ENCODE measurements around the gene SNTB2.

Gene SNTB2

DNA sequence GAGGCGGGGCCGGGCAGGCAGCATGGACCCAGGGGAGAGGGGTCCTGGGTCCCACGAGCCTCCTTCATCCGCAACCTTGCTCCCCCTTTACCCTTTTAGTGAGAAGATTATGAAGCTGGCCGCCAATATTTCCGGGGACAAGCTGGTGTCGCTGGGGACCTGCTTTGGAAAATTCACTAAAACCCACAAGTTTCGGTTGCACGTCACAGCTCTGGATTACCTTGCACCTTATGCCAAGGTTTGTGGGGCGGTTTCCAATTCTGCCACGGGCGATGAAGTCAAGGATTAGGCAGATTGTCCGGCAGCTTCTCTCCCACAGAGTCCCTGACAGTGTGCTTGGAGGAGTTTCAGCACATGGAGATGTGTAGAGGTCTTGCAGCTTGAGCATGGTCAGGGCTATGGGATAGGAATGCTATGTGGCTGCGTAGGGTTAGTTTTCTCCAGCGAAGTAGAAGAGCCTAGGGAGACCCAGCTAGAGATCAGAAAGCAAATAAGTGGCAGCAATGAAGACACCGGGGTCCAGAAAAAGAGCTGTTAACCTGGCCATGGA, 153.2 kb downstream of the SNTB2 start:
- no peak for DNase-seq (ENCODE audit: low spot score)

DNA sequence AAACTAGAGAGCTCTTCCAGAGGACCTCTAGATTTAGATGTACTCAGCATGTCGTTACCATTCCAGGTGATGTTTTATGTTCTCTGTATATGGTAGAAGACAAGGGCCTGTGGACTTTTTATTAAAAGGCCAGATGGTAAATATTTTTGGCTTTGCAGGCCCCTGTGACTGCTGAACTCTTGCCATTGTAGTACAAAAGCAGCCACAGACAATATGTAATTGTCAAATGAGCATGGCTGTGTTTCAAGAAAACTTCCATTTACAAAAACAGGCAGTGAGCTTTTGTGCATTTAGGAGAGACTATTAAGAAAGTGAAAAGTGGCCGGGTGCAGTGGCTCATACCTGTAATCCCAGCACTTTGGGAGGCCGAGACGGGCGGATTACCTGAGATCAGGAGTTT, 157.2 kb downstream of the SNTB2 start:
- no peak for DNase-seq (ENCODE audit: low spot score)

DNA sequence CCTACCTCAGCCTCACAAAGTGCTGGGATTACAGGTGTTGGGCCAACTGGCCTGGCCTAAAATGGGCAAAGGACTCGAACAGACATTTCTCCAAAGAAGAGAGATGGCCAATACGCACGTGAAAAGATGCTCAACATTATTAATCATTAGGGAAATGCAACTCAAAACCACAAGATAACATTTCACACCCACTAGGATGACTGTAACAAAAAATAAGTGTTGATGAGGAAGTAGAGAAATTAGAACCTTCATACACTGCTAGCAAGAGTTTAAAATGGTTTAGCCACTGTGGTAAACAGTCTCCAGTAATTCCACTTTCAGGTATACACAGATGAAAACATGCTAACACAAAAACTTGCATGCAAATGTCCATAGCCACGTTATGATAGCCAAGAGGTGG, 159.0 kb downstream of the SNTB2 start:
- DNase-seq (ENCODE audit: low spot score) = no peak

DNA sequence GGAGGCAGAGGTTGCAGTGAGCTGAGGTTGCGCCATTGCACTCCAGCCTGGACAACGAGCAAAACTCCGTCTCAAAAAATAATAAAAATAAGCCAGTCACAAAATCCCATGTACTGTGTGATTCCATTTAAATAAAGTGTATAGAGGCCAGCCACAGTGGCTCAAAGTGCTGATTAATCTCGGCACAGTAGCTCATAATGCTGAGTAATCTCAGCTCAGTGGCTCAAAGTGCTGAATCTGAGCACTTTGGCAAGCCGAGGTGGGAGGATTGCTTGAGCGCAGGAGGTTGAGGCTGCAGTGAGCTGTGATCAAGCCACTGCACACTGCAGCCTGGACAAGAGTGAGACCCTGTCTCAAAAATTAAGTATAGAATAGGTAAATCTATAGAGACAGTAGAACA, 159.7 kb downstream of the SNTB2 start:
- DNase-seq (ENCODE audit: low spot score) = no peak

DNA sequence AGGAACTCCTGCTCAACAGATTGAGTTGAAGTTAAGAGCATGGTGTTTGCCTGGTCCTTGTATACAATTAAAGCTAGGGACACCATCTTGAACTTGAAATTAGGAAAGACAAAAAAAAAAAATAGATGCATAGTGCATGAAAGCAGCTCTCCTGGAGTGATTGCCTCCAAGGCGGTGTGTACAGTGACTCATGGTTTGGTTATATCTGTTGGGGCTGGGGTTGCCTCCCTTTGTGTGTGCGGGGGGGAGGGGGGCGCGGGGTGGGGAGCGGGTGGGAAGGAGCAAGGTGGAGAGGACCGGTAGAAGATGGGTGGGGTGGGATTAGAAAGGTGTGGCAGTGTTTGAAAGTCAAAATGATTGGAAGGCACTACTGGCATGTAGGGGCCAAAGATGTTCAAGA, 161.3 kb downstream of the SNTB2 start:
- no peak for DNase-seq (ENCODE audit: low spot score)

DNA sequence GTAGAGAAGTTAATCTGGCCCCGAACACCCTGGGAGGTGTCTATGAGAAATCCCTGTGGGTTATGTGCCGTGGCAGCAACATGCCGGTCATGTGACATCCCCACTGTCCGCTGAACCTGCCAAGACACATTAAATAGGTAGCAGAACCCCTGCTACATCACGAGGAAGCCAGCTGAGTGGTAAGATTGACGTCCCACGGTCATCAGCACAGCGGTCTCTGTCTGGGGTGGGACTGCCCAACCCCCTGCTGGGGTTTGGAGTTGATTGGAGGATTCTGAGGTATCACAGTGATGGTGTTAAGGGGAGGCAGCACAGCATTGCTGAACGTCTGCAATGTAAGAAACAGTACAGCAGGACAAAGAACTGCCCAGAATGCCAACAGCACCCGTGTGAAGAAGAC, 162.6 kb downstream of the SNTB2 start:
- DNase-seq (ENCODE audit: low spot score) = no peak

DNA sequence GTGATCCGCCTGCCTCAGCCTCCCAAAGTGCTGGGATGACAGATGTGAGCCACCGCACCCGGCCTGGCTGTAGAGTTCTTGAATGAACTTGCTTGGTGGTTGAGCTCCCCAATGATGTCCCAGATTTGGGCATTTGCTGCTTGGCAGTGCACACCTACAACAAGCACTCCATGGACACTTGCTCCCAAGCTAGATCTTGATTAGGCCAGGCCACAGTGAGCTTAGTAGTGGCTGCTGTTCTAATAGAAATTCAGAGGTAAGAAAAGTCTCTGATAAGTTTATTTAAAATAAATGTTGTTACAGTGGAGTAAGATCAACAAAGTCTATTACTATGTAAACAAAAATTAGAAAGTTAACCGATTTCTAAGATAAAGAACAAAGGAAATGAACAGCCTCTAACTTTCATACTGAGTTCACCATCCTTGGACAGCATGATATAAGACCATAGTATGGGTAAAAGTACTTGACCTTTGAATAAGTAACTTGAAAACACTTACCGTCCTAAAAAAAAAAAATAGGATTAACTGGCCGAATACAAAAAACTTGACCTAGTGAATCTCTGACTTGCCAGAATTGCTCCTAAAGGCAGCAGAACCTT, 163.7 kb downstream of the SNTB2 start:
- DNase-seq (ENCODE audit: low spot score) = no peak

DNA sequence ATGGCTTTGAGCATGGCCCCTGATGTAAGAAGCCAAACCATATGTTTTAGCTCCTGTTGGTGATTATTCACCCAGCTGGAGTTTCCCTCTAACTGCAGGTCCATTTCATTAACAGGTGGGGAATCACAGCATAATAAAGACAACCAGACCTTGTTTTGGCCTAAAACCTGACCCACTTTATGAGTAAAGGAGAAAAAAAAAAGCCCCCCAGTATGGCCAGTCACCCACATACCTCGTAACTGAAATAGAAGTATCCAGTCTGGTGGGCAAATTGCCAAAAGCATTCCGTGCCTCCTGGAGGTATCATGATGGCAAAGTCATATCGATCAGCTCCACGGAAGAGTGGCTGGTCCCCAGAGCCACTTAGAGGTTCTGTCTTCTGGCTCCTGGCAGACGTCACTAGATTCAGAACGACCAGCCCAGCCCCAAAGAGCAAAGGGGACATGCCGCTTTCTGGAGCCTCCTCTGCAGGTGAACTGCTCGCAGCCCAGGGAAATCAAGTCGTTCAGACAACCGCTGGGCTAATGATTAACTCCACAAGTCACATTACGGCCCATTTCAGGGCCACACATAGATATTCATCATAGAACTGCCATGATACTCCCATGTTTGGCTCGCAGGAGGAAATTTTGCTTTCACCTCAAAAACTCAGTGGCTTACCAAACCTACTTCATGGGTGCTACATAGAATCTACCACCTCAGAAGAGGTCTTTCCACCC, 164.5 kb downstream of the SNTB2 start, which contains the start of gene TMED6:
Gene TMED6 (minus strand): TSS at position 478 of the 719 bp plus-strand sequence. CDS start 33 bp downstream, at position 445.
- no peak for DNase-seq (ENCODE audit: low spot score)
